Posterior vena cava (tissue), 2 donors: ENCODE measurements around the gene RBMS2. TPM values are rescaled to one million over a fixed set of nuclear protein-coding genes. Genes with fewer than 3 reads are reported as not detected.
A peak's percentile ranks its signal among the peaks of the same experiment; 100 is the strongest.

Experiments
- DNase-seq: peaks from one replicate; pipeline ENCODE4 v3.0.0-alpha.2; 2020; ENCODE audit warnings: low spot score
- intact Hi-C, 2 donors: fragments of 100-400 bp; cut with DNase I; formaldehyde crosslinking; loops; one replicate each; pipeline versions ENCODE4 v1.14.1 to v1.14.2; 2022 to 2023
- total RNA-seq, 2 donors: library from RNA; stranded (reverse); fragmentation: NEBNext Ultra II Directional; extraction: Animal tissue kit (Norgen Biotek cat#: 25700); gene quantifications; one replicate each; pipeline ENCODE4 v1.2.1, GENCODE V29; 2021
- donor health status: DM: yes; HTN: yes; CAD: no.
- donor health status: DM: yes; HTN: yes; CAD: no.

Gene RBMS2
- total RNA-seq, 2 donors from 2014 or later = 57.2 to 60.5 TPM

DNA sequence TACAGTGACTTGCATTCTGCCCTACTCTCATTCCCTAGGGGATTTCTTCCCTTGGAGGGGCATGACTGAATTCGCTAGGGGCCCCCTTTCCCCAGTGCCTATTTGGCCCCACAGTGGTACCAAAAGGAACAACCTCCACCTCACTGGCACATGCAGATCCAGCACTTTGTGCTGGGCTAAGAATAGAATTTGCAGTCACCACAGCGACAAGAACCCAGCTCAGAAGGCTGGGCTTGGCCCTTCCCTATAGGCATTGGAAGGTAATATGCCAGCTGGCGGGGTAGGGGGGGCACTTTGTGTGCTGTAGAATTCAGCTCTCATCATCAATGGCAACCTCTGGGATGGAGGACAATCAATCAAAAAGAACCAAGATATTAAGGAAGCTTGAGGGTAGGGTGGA lies 94.6 kb downstream of the RBMS2 start:
- intact Hi-C loops = no loop called here
- no peak for DNase-seq

DNA sequence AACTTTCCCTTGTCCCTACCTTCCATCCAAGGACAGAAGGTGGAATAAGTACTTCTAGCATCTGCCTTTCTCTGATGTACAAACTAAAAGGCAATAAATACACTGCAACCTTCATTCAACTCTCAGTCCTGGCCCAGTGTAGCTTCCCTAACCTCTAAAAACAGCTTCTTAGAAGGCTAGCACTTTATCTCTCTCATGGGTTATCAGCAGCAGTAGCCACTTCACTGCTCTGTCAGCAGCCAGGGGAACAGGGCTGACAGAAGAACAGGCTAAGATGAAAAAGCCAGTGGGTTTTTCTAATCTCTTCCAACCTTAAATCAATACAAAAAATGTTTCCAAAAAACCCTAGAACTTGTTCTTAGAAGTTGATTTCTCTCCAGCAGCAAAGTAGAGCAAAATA lies 95.3 kb downstream of the RBMS2 start:
- intact Hi-C loops = no loop called here

DNA sequence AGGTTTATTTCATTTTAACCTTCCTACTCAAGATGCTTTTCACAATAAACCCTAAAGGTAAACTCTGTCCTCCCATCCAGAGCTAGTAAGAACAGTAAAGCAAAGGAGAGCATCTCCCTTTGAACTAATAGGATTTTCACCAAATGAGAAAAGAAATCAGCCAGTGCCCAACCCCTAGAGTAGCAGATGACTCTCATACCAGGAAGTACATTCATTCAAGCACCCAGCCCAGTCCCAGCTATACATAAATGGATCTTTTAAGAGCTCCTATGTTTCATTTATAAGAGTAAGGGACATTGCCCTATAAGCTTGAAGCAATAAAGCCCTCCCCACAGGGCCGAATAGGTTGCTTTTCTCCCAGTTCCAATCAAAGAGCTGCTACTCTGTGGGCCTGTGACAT lies 100.9 kb downstream of the RBMS2 start:
- no peak for DNase-seq
- intact Hi-C loops = no loop called here

More for the DNA sequence above, 95.3 kb downstream of the RBMS2 start:
- DNase-seq = no peak

DNA sequence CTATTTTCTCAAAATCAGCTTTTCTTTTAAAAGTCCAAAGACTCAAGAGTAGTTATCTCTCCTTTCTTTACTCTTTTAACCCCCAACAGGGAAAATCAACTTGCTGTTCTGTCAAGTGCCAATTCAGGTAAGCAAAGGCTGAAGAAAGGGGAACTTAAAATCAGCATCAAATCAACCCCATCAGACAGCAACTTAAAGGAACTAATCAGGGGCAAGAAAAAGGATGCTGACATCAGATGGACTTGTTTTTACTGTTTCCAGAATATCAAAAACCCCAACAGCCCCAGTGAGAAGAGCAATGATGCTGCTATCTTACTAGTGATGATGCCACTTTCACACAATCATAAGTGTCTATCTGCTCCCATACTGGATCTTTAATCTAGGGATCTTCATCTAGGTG lies 105.1 kb downstream of the RBMS2 start:
- no peak for DNase-seq
- intact Hi-C loops = no loop called here

DNA sequence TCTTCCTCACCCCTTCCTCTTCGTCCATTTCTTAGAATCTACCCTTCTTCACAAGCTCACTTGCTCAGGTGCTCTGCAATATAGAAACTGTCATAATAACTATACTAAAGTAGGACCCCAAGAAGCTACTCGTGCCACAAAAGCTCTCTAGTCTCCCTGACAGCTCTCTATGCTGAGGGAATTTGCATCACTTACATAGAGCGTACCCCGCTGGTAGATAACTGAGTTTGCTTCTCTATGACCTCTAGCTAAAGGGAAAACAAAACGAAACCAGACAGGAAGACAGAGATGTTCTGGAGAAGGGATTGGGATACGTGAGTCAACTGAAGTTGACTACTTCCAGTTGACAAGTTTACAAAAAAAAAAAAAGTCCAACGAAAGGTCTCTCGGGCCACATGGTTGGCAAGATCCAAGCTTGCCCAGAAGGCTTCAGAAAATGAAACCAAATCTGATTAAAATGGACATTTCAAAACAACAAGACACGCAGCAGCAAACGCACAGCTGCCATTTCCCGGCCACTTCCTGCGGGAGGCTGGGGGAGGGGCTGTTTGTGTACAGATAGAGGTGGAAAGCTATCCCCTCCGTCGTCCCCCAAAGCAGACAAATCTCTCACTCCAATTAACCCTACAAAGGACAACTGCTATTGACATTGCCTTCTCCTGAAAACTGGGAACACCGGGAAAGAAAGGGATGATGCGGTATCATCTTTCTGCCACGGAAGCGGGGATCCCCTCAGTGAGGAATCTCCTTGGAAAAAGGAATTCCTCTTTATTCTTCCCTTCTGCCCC lies 107.2 kb downstream of the RBMS2 start:
- intact Hi-C loops = no loop called here
- peak; percentile 87 for DNase-seq

DNA sequence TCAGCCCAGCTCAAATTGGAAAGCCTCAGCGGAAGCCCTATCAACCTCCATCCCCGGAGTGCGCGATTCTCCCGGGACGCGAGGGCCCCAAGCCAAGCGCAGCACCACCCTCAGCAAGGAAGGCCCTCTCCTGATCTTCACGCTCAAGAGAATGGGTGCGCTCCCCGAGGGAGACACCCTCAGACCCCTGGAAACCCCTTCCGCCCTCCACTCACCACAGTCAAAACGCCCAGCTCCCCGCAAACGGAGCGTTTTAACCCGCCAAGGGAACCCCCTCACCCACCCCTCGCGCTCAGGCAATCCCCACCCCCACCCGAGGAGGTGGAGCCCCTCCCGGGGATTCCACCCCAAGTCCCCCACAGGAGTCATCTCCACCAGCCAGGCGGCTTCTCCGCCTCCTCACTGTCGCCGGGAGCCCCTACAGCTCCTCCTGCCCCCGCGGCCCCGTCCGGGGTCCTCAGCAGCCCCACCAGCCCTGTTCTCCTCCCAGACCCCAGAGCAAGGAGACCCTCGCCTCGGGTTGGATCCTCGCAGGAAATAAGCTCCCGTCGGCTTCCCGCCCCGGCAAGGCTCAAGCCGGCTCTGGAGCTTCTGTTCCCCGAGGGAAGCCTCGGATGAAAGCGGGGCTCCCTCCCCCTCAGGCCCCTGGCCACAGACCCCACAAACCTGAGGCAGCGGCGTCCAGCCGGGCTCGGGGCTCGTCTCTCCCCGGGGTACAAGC lies 108.0 kb downstream of the RBMS2 start:
- intact Hi-C loops = no loop called here
- DNase-seq = no peak

DNA sequence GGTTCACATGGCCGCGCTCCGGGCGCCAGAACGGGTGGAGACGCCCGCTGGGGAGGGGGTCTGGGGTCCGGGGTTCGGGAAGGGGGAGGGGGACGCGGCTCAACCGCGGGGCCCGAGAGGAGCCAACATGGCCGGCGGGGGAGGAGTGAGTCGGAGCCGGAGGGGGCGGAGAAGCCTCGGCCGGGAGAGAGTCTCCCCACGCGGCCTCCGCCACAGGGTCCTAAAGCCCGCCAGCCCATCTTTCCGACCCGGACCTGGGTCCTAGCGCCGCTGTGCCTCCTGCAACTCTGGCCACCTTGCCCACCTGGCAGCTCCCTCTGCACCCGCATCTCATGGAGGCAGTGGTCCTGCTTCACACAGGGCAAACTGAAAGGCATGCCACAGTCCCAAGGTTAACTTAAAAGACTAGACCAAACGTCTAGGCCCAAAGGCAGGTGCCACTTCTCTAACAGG lies 108.6 kb downstream of the RBMS2 start, which contains the start of gene BAZ2A:
BAZ2A (minus strand) TSS at position 147 of the 453 bp plus-strand sequence. CDS start 12,796 bp downstream, outside the sequence.
- intact Hi-C loops = no loop called here
- DNase-seq = peak; percentile 97

DNA sequence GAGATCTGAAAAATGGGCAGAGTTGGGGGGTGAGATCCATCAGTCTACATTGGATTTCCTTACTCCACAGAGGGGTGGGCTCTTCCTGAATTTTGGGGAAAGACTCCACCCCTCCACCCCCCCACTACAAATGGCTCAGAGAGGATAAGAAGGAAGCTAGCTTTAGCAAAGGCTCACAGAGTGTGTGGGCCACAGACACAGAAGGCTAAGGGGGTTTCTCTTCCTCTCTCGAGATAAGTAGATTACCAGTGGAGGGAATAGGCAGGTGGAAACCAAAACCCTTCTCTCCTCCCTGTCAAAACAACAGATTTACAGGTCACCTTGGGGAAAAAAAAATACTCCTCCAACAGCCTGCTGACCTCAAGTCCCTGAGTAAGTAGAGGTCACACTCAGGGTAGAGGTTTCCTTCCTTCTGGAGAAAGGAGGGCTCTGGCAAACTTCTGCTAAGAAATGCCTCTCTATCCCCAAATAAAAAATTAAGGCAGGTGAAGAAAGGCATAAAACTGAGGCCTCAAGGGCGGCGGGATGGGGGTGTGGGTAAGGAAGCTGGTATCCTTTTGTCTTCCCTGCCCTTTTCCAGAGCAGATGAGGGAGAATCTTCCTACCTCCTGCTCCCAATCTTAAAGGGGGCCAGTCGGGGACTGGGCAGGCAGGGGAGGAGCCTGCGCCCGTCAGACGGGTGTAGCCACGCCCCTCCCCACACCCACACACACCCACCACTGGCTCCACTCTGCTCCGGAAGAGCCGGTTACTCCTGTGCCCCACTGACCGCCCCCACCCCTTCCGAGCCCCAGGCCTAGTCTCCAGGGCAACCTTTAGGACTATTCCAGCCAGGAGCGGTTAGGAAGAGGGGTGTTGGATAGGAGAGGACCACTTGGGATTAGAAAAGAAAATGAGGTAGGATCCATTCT lies 110.4 kb downstream of the RBMS2 start:
- peak; percentile 86 for DNase-seq
- intact Hi-C loops = no loop called here

DNA sequence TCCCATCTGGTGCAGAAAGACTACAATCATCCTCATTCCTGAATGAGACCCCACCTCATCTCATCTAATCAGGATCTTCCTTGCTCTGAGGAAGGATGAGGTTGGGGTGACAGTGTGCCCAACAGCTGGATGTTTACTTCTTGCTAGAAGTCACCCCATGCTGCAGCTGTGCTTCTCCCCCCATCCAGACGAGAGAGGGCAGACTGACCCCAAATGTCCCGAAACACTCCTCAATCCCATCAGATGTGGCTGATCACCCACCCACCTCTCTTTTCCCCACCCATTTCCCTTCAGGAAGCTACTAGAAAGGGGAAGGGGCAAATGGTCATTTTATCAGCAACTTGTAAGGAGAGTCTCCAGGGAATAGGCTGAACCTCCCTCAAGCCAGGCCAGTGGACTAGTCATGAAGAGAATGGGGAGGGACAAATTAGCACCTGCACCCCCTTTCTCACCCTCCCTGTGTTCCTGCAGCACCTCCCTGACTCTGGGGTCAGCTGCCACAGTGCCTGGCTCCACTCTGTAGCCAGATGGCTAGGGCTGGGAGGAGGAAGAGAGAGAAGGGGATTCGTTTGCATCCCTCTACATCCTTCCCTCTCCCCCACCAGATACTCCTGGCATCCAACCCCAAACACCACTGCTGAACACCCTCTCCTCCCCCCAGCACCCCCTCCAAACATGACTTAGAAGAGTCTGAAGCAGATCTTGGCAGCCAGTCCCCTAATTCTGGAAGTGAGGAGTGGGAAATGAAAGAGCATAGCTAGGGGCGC lies 111.3 kb downstream of the RBMS2 start:
- intact Hi-C loops = no loop called here
- DNase-seq = no peak

DNA sequence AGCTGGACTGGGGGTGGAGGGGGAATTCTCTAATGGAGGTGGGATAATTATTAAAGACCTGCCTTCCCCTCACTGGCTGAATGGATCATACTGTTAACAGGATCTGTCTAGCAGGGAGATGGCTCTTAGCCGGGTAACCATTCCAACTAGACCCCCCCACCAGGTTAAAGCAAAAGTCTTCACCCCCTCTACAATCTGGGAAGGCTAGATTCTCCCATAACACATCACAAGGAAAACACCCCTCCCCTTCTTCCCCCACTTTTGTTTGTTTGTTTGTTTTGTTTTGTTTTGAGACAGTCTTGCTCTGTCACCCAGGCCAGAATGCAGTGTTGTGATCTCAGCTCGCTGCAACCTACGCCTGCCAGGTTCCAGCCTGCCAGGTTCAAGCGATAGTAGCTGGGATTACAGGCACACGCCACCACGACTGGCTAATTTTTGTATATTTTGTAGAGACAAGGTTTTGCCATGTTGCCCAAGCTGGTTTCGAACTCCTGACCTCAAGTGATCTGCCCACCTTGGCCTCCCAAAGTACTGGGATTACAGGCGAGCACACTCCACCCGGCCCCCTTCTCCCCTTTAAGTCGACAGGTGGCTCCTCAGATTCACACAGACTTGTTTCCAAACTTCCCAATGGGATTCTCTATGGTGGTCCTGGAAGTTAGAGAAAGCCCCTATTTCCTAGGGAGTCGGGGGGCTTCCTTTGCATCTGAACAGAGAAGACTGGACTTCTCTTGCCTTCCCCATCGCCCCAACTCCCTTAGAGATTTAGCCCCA lies 112.0 kb downstream of the RBMS2 start:
- intact Hi-C loops = no loop called here
- DNase-seq = no peak

DNA sequence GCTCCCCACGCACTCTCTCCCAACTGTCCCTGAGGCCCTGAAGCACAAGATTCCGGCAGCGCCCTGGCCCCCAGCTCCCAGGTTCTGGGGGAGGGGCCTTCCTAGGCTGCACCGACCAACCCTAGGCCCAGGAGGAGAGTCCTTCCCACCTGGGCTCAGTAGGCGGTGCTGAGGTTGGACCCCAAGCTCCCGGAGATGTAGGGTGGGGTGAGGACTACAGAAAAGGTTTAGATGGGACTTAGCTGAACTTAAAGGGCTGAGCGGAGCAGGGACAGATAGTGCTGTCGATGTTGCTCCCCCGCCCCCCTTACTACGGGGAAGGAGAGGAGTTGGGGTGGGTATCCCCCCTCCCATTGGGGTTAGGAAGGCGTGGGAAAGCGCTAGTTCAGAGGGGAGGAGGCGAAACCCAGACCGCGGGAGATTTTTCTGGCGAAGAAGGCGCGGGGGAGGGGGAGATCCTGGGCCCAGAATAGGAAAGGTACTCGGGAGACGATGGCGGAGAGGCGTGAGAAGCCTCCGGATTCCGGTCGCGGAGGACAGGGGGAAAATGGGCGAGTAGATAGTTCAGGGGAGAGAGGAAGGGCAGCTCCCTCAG lies 112.7 kb downstream of the RBMS2 start:
- intact Hi-C loops = no loop called here
- peak; percentile 72 for DNase-seq

DNA sequence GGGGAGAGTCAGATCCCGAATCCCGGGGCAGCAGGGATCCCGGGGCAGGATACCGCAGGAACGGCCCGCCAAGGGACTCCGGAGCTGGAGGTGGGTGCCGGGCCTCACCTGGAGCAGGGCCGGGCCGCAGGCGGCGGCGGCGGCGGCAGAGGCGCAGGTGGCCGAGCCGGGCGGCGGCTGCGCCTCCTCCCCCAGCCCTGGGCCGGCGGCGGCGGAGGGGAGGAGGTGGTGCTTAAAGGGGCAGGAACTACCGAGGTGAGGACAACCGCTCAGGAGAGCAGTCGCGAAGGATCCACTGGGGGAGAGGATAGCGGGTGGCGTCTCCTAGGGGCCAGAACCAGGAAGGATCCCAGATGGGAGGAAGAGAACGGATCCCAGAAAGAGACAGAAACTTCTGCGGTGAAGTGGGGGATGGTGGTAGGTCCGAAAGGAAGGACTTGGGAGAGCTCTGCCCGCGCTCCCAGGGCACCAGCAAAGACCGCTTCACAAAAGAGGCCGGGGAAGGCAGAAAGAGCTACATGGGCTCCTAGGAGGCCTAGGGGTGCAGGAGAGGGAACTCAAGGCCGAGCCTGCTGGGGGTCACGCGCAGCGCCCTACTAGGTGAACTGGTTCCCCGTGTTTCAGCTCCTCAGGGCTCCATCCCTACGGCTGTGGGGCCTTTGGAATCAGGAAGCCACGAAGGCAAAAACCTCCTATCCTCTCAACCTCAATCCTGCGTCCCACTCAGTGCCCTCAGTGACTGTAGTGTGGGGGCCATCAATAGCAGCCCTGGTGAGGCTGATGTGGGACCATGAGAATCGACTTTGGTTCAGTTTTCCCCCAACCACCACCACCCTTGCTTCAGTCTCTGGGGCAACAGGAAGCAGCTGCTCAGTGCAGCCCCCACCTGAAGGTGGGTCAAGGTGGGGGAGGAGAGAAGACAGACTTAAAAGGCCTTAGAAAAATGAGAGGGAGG lies 113.5 kb downstream of the RBMS2 start:
- intact Hi-C loops = loop anchor here in 1 of 2 donors (5.0 kb wide), 1 partner anchor 113 kb away; the partner anchor contains the start of gene RBMS2
- peak; percentile 87 for DNase-seq

DNA sequence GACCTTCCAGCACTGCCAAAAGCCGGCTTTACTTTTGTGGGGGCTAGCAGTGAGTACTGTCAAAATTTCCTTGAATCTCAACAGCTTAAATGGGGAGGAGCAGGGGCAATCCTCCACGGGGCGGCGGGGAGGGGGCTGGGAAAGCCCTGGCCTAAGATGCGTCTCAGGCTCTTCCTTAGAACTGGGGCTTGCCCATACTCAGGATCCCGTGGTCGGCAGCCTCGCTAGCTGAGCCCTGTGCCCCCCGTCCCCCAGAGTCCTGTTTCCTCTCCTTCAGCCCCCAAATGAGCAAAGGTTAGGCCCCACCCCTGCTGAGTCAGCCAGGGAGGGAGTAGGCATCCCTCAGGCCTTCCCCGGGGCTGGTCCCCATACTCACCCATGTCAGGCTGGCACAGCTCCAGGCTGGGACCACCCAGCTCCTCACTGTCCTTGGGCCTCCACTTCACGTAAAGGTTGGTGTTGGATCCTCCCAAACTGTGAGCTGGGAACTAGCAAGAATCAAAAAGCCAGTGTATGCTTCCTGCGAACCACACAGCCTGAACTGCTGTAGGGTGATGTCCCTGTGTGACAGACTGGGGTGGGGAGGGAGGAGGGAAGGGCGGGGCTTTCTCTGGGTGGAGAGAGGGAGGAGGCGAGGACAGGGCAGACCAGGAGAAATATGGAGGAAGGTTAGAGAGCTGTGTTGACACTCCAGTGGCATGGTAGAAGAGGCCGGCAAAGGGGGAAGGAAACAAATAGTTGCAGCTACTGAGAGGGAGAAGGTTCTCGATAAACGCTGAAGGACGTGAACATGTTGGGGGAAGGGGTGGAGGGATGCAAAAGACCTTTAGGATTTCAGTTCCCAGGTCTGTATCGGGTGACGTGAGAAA lies 114.4 kb downstream of the RBMS2 start:
- DNase-seq = peak; percentile 93
- intact Hi-C loops = loop anchor here in 1 of 2 donors (5.0 kb wide), 1 partner anchor 114 kb away; the partner anchor contains the start of gene RBMS2

DNA sequence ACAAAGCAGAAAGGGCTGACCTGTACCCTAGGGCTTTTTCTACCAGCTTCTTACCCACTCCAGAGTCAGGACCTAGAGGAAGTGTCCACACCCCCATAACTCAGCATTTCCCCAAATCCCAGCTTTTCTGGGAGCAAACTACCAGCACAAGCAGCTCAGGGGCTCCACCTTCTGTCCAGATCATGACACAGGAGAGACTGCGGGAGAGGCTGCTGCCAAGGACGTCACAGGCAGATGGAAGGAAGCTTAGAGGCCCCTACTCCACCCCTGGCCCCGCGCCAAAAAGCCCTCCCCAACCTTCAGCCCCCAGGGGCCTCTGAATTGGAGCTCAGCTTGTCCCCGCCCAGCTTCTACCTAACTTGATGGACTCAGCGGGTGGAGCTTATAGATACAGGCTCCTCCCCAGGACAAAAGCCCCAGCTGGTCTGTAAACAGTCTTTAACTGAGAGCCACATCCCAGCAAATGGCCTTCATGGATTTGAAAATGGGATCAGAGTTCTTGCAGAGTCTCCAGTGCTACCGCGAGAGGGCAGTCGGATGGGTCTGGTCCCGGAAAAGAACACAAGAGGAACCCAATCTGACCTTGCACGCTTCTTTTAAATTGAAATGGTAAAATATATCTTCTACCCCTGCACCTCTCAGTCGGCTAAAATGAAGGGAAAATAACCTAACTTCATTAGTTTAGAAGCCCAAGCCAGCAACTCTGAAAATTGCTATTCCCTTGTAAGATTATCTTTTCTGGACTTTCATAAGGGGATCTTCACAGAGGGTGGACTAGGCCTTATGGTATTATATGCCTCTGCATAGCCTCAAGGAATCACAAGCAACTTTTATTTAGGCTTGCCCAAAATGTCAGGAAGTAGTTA lies 115.3 kb downstream of the RBMS2 start:
- intact Hi-C loops = loop anchor here in 1 of 2 donors (5.0 kb wide), 1 partner anchor 115 kb away; the partner anchor contains the start of gene RBMS2
- peak; percentile 99 for DNase-seq
